DMS 273 (cell line): ENCODE results near the gene SIM2.

Source experiments
- DNase-seq: peaks from one replicate; lab custom pipeline; 2025; ENCODE audit not compliant: unreplicated experiment; lab: John Stamatoyannopoulos, UW

Gene SIM2

GRCh38 chr21:36759348-36760083 lies 60.6 kb downstream of the SIM2 start:
- DNase-seq = peak; percentile 8

DNA sequence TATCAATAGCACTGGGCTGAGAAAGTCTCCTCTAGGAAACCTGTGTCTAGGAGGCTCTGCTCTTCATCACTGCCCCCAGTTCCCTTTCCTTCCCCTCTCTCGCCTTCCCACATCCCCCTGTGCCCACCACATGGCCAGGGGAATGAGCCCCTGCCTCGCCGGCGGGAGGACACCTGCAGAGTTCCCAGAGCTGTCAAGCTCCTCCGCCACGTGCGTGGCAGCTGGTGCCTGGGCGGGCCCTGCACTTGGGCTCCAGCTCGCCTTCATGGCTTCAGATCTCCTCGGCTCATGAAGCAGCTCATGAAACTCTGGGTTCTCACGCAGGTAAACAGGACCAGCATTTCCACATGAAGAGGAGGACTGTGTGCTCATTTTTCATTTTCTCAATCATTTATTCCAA lies 62.8 kb downstream of the SIM2 start:
- DNase-seq = no peak

DNA sequence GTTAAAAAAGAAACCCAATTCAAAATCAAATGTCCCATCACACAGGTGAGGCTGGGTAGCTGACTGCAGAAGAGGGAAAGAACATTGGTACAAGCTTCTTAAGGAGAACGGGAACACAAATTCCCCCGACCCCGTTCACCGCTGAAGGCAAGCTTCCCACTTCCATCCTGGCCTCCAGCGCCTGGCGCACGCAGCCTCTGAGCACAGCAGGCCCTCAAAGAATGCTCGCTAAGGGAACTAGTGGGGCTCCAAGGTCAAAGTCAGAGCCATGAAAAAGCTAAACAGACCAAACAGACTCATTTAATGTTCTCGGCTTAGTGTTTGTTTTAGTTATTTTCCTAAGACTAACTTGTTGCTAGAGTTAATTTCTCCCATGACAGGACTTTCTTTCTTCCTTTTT lies 63.7 kb downstream of the SIM2 start:
- DNase-seq = no peak

DNA sequence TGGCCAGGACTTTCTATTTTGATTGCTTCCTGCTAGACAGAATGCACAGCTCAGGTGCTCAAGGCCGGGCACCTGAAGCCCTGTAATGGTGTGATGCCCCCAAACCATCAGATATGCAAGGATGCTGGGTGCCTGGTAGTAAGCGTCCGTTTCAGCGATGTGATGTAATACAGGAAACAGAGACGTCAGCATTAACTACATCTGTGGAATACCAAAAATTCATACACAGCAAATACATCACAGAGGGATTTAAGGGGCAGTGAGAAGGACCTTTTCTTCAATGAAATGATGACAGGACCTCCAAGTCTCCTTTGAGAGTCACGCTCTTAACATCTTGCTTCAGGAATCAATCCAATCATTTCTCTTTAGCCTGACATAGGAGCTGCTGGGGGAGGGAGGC lies 64.4 kb downstream of the SIM2 start:
- DNase-seq = no peak

- no peak for DNase-seq
Measured at GRCh38 chr21:36765229-36765628, 66.3 kb downstream of the SIM2 start.

DNA sequence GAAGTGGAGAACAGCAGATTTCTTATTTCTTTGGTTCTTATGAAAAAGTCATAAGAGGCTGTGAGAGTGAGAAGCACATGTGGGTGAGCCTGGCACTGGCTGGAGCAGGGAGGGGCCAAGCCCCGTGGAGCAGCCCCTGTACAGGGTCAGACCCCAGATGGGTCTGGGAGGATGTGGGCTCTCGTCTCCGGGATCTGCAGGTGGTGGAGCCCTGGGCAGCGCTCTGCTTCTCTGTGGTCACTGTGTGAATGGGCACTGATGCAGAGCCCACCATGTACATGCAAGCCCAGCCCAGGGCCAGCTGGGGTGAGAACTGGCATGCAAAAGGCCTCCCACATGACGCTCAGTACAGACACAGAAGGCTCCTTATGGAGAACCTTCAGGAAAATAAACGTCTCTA lies 67.6 kb downstream of the SIM2 start:
- no peak for DNase-seq

DNA sequence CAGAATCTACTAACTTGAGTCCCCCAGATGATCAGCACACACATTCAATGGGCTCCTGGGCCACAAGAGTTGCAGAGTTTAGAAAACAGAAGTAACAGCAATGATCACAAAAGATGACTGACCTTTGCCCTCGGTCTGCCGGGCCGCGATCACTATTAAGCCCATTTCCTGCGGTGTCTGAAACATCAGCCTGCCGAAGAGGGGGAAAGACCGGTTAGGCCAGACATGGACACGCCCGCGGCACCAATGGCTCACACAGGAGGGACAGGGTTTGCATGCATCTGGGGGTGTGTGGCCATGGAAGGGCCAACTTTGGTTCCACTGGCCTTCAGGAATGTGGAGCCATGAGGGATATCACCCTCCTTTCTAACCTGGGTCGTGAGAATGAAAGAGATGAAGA lies 68.2 kb downstream of the SIM2 start:
- no peak for DNase-seq

DNA sequence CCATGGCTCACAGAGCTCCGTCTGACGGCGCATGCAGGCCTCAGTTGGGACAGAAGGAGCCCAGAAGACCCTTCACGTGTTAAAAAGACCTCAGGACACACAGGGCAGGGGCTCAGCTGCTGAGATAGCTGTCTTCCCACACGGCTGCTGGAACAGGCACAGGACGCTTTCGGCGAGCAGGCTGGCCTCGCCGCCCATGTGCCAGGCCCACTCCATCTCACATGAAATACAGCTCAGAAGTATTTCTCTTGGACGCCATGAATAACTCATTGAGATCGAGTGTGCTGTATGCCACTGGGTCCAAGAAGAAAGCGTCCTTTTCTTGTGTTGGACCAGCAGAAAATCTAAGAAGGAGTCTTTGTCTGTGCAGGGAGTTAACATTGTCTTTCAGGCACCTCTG lies 69.6 kb downstream of the SIM2 start:
- no peak for DNase-seq

- DNase-seq = peak; percentile 59
Measured at GRCh38 chr21:36769051-36769839, 70.3 kb downstream of the SIM2 start.

- peak; percentile 89 for DNase-seq
Measured at GRCh38 chr21:36773117-36773516, 74.2 kb downstream of the SIM2 start.

GRCh38 chr21:36773995-36774394 lies 75.1 kb downstream of the SIM2 start:
- no peak for DNase-seq

DNA sequence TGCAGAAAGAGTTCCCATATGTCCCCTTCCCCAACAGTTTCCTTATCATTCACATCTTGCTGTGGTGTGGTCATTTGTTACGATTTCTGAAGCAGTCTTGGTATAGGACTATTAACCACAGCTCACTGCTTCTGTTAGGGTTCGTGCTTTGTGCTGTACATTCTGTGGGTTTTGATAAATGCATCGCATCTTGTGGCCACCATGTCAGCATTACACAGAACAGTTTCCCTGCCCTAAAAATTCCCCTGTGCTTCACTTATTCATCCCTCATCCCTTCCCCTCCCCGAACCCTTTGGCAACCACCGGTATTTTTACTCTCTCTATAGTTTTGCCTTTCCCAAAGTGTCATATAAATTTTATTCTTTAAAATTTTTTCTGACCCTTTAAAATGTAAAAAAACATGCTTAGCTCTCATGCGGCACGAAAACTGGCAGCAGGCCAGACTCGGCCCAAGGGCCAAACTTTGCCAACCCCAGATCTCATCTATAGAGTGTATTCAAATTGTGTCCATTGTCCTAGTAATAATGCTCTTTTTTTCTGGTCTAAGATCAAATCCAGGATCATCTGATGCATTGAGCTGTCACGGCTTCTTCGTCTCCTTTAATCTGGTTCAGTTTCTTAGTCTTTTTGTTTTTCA lies 78.2 kb downstream of the SIM2 start:
- DNase-seq = no peak

DNA sequence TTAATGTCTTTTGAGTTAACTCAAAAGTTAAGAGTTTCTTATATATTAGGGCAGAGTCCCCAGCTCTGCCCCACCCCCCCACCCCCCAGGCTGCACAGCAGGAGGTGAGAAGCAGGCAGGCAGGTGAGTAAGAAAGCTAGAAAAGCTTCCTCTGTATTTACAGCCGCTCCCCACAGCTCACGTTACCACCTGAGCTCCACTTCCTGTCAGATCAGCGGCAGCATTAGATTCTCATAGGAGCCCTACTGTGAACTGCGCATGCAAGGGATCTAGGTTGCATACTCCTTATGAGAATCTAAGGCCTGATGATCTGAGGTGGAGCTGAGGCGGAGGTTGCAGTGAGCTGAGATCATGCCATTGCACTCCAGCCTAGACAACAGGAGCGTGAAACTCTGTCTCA lies 81.9 kb downstream of the SIM2 start:
- no peak for DNase-seq

DNA sequence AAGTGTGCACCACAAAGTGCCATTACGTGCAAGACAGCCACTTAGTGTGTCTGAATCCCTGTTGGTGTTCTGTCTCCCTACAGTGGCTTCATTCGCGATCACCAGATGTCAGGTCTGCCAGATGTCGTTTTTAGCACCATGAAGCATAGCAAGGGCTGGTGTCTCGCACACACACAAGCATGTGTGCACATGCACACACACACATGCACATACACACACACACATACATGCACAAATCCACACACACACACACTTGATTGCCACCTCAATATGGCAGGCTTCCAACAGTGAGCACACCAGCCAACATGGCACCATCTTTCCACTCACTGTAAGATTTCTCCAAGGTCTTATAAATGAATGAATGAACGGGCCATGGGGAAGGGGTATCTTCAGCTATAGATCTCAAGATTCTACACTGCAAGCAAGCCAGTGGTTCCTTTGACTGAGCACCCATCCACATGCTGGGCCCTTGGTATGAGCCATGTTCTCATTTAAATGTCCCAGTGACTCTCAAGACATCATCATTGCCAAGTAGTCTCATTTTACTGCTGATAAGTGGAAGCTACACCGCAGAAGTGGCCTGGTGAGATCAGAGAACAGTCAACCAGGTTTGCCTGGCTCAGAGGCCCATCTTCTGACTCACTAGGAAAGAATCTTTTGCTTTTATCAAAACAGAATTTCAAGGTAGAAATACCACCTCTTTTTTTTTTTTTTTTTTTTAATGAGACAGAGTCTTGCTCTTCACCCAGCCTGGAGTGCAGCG lies 84.9 kb downstream of the SIM2 start:
- no peak for DNase-seq

- no peak for DNase-seq
Measured at GRCh38 chr21:36784947-36785346, 86.0 kb downstream of the SIM2 start.

- DNase-seq = no peak
Measured at GRCh38 chr21:36785615-36786014, 86.7 kb downstream of the SIM2 start.

GRCh38 chr21:36786186-36786585 lies 87.3 kb downstream of the SIM2 start:
- DNase-seq = no peak

- no peak for DNase-seq
Measured at GRCh38 chr21:36788120-36788638, 89.3 kb downstream of the SIM2 start.

GRCh38 chr21:36790616-36791015 lies 91.7 kb downstream of the SIM2 start:
- no peak for DNase-seq

DNA sequence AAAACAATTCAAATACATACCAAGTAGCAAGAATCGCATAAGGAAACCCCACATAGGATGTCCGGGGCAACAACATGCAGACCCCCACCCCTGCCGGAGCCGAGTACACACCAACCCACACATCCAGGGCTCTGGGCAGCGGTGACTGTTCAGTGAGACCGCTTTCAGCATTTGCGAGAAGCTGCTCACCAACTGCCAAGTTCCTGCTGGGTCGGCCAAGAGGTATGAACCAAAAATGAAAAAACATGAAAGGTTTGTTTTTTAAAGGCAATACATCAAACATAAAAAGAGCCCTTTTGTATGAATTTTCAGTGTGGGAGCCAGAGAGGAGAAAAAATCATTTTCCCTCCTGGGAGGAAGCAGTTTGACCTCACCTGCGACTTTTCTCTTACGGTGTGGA lies 92.3 kb downstream of the SIM2 start:
- DNase-seq = no peak
